Measurements from ENCODE around the gene HDDC3. TPM values are rescaled to one million over a fixed set of nuclear protein-coding genes. Genes with fewer than 3 reads are reported as not detected.
A peak's percentile ranks its signal among the peaks of the same experiment; 100 is the strongest.
"Not testable (repeated sequence)": the region's sequence is repeated elsewhere in the genome, so short reads cannot be mapped to it uniquely, and the experiment has no call there.

Gene HDDC3
- total and polyA plus RNA-seq, 5 experiments from 2014 or later, result 30.1 to 47.6 (median 34.1) TPM

DNA sequence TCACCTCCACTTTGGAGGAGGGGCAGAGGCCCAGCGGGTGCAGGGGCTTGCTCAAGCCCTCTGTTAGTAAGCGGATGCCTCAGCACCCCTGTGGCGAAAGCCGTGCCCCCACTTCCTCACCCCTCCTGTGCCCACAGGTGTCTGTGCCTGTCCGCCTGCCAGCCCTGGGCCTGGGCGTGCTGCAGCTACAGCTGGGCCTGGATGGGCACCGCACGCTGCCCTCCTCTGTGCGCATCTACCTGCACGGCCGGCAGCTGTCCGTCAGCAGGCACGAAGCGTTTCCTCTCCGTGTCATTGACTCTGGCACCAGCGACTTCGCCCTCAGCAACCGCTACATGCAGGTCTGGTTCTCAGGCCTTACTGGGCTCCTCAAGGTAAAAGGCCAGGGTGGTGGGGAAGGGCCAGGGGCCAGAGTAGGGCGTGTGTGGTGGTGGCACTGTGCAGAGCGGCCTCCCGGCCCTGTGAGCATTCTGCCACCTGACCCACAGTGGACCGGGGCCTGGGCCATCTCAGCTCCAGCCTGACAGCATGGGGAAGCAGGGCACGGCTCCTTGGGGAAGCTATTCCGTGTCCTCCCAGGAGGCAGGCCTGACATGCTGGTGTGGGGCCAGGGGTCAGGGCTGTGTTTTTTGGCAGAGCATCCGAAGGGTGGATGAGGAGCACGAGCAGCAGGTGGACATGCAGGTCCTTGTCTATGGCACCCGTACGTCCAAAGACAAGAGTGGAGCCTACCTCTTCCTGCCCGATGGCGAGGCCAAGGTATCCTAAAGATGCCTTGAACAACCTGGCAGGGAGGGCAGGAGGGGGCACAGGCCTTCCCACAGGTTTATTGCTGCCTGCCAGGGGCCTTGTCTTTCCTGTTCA lies 20.2 kb downstream of the HDDC3 start:
- Mint-ChIP-seq H3K4me1 (peaks cover 0 to 8% (median under 1%) of the 10 kb centered on the region in 4 donors), H3K4me3 (no peak overlapping the region), H3K27ac (no peak overlapping the region), H3K36me3 (peaks cover 0 to 92% (median 18%) of the 10 kb centered on the region in 3 donors), H3K9me3 (no peaks in the 10 kb centered on the region), H3K27me3 (no peaks in the 10 kb centered on the region)
- ATAC-seq, result no peak
- peak in 1 of 10 donors; percentile 46 for DNase-seq
- POLR2A ChIA-PET, result interaction anchor here (1.7 kb wide), 1 partner anchor 9 kb away, joined by 8 read pairs; the partner anchor contains the start of gene MAN2A2

DNA sequence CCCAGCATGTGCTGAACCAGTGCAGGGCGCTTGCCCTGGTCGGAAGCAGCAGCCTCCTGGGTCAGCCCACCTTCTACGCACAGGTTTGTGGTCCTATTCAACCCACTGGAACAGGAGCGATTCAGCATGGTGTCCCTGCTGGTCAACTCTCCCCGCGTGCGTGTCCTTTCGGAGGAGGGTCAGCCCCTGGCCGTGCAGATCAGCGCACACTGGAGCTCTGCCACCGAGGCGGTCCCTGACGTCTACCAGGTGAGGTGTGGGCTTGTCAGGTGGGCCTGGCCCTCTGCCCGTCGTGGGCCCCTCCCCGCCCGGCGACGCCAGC lies 21.1 kb downstream of the HDDC3 start:
- POLR2A ChIA-PET, result interaction anchor here (1.0 kb wide), 1 partner anchor 9 kb away, joined by 5 read pairs; no protein-coding TSS in a partner anchor
- peaks cover 0 to 92% (median 18%) of the 10 kb centered on the region in 3 donors for H3K36me3 Mint-ChIP-seq
- no peak for ATAC-seq

DNA sequence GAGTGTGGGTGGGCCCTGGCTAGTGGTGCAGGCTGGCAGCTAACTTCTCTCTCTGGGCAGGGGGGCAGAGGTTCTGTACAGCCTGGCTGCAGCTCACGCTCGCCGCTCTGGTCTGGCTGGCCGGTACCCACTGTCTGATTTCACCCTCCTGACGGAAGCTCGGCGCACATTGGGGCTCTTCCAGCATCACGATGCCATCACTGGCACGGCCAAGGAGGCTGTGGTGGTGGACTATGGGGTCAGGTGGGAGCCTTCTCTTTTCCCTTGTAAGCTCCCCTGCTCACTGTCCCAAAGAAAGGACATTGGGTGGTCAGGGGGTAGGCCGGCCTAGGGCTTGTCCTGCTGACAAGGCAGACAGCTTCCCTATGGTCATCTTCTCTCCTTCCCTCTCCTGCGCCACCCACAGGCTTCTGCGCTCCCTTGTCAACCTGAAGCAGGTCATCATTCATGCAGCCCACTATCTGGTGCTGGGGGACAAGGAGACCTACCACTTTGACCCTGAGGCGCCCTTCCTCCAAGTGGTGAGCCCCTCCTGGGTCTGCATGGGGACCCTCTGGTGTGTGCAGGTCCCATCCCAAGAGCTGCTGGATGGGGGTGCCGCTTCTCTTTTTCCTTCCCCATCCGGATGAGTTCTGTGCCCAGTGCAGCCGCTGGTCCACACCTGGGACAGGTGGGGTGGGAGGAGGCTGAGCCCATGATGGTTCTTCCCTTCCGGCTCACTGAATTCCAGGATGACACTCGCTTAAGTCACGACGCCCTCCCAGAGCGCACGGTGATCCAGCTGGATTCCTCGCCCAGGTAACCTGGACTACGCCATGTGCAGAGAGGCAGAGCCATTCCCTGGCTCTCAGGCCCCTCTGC lies 21.7 kb downstream of the HDDC3 start:
- POLR2A ChIA-PET, result interaction anchor here (0.7 to 1.0 kb wide), 3 partner anchors 10 to 232 kb away, joined by 3 to 5 read pairs (median 3); no protein-coding TSS in a partner anchor
- Mint-ChIP-seq H3K4me3 (no peak overlapping the region), H3K27me3 (no peaks in the 10 kb centered on the region), H3K36me3 (peaks cover 0 to 94% (median 23%) of the 10 kb centered on the region in 3 donors), H3K27ac (no peak overlapping the region), H3K4me1 (peaks cover 3 to 6% (median 4%) of the 10 kb centered on the region in 4 donors), H3K9me3 (no peaks in the 10 kb centered on the region)
- ATAC-seq (no peak), DNase-seq (peak in 1 of 10 donors; percentile 50)

More for the DNA sequence above, 21.1 kb downstream of the HDDC3 start:
- H3K4me3 Mint-ChIP-seq, result no peak overlapping the region
- DNase-seq, result peak in 1 of 10 donors; percentile 51
- H3K9me3 Mint-ChIP-seq, result no peaks in the 10 kb centered on the region
- peaks cover 0 to 8% (median under 1%) of the 10 kb centered on the region in 4 donors for H3K4me1 Mint-ChIP-seq
- H3K27ac Mint-ChIP-seq, result no peak overlapping the region
- no peaks in the 10 kb centered on the region for H3K27me3 Mint-ChIP-seq

DNA sequence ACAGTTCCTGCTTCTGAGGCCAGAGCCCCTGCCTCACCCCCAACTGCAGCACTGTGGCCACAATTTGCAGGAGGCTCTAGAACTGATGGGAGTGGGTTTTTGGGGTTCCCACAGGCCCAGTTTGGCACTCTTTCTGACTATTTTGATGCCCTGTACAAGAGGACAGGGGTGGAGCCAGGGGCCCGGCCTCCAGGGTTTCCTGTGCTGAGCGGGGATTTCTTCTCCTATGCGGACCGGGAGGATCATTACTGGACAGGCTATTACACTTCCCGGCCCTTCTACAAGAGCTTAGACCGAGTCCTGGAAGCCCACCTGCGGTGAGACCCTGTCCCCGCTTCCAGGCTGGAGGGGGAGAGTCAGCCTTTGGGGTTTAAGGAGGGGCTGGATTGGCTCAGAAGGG lies 22.4 kb downstream of the HDDC3 start:
- H3K27me3 Mint-ChIP-seq, result no peaks in the 10 kb centered on the region

DNA sequence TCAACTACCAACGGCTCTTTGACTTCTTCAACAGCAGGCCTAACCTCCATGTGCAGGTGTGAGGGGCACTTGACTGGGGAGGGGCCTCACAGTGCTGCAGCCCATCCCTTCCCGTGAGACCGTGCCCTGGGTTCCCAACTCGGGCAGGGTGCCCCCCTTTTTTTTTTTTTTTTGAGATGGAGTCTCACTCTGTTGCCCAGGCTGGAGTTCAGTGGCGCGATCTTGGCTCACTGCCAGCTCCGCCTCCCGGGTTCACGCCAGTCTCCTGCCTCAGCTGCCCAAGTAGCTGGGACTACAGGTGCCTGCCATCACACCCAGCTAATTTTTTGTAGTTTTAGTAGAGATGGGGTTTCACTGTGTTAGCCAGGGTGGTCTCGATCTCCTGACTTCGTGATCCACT lies 22.9 kb downstream of the HDDC3 start:
- H3K27me3 Mint-ChIP-seq, H3K9me3 Mint-ChIP-seq, H3K4me3 Mint-ChIP-seq, POLR2A ChIA-PET, ATAC-seq, H3K27ac Mint-ChIP-seq: not testable (repeated sequence)
- Mint-ChIP-seq H3K4me1 (peaks cover 8 to 15% (median 9%) of the 10 kb centered on the region in 4 donors), H3K36me3 (peaks cover 0 to 90% (median 28%) of the 10 kb centered on the region in 3 donors)
- peak in 1 of 10 donors; percentile 19 for DNase-seq

More for the DNA sequence above, 22.4 kb downstream of the HDDC3 start:
- H3K36me3 Mint-ChIP-seq, result peaks cover 0 to 94% (median 28%) of the 10 kb centered on the region in 3 donors
- POLR2A ChIA-PET, result interaction anchor here (0.7 to 1.0 kb wide), 2 partner anchors 44 to 231 kb away, joined by 3 read pairs; no protein-coding TSS in a partner anchor
- H3K27ac Mint-ChIP-seq, result no peak overlapping the region
- no peak overlapping the region for H3K4me3 Mint-ChIP-seq
- no peaks in the 10 kb centered on the region for H3K9me3 Mint-ChIP-seq
- H3K4me1 Mint-ChIP-seq, result peaks cover 7 to 10% (median 8%) of the 10 kb centered on the region in 4 donors
- DNase-seq (peak in 1 of 10 donors; percentile 54), ATAC-seq (no peak)

DNA sequence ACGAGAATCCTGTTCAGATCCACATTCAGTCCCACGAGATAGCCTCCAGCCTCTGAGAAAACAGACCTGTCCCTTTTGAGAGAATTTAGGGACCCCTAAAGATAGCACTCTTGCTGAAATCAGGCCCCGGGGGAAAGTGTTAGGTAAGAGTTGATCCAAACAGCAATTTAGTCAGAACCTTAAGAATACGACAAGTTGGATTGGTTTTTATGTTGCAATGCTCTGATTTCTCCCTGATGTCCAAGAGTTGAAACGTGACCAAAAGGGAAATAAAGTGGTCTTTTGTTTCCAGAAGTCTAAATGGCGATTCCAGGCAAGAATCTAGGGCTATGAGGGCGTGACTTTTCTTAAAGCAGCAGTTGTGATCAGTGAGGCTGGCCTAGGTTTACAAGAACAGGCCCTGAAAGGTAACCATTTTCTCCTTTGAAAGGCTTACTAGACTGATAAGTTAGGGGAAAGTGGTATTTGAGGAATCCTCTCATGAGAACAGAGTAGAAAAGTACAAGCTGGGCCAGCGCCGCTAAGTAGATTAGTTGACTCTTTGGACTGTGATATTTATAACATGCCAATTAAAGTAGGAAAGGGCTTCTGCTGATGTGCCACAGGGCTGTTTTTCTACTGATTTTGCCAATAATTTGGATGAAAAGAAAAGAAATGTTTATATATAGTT lies 24.4 kb downstream of the HDDC3 start:
- peaks cover 0 to 76% (median 22%) of the 10 kb centered on the region in 3 donors for H3K36me3 Mint-ChIP-seq
- POLR2A ChIA-PET, result no interaction called here
- ATAC-seq, result no peak
- H3K4me3 Mint-ChIP-seq, result no peak overlapping the region
- no peaks in the 10 kb centered on the region for H3K9me3 Mint-ChIP-seq
- no peaks in the 10 kb centered on the region for H3K27me3 Mint-ChIP-seq
- peaks cover 12 to 24% (median 15%) of the 10 kb centered on the region in 4 donors for H3K4me1 Mint-ChIP-seq
- no peak overlapping the region for H3K27ac Mint-ChIP-seq
- no peak for DNase-seq

DNA sequence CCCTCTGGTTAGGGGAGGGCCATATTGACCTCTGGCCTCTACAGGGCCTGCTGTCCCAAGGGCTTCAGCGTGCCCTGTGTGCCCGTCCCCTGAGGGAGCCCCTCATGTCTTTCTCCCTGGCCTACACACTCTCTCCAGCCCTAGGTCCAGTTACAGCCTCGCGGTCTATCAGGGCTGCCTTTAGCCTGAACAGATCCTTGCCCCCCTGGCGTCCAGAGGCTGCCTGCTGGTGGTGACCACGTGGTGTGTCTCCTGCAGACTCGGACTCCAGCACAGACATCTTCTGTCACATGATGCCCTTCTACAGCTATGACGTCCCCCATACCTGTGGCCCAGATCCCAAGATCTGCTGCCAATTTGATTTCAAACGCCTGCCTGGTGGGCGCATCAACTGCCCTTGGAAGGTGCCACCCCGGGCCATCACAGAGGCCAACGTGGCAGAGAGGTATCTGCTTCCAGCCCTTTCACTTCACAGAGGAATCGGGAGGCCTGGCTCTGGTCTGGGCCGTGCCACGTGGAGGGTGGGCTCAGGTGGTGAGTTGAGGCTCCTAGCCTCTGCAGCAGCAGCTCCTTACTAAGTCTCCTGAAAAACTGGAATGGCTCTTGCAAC lies 25.2 kb downstream of the HDDC3 start:
- Mint-ChIP-seq H3K4me1 (peaks cover 12 to 24% (median 15%) of the 10 kb centered on the region in 4 donors), H3K27ac (no peak overlapping the region), H3K36me3 (peaks cover 0 to 69% (median 19%) of the 10 kb centered on the region in 3 donors), H3K9me3 (no peaks in the 10 kb centered on the region), H3K27me3 (no peaks in the 10 kb centered on the region), H3K4me3 (no peak overlapping the region)
- POLR2A ChIA-PET, result interaction anchor here (10.7 kb wide), 1 partner anchor 27 kb away, joined by 237 read pairs; the partner anchor contains the start of genes HDDC3 and UNC45A
- ATAC-seq (no peak), DNase-seq (peak in 1 of 10 donors; percentile 51)

DNA sequence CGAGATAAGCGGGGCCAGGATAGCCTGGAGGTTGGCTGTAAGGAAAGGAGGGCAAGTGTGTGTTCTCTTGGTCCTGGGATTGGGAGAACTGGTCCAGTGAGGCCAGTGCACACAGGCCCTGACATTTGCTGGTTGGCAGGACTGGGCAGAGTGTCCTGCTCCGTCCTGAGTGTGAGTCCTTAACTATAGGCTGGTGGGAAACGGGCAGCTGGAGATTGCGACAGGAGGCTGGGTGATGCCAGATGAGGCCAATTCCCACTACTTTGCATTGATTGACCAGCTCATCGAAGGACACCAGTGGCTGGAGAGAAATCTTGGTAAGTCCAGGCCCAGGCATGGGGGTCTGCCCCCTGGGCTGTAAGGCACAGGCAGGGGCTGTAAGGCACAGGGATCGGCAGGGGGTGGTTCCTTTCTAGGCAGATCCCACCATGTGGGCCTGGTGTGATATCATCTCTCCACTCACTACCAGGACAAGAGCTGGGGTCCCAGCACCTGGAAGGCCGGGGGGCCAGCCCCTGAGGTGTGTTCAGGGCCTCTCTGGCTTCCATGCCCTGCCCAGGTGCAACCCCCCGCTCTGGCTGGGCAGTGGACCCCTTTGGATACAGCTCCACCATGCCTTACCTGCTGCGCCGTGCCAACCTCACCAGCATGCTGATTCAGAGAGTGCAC lies 26.0 kb downstream of the HDDC3 start:
- ATAC-seq (no peak), DNase-seq (peak in 1 of 10 donors; percentile 40)
- Mint-ChIP-seq H3K4me1 (peaks cover 15 to 31% (median 24%) of the 10 kb centered on the region in 4 donors), H3K4me3 (peak overlapping the region in 2 of 10 donors; percentile 11 to 26), H3K9me3 (no peaks in the 10 kb centered on the region), H3K36me3 (peaks cover 0 to 62% (median 19%) of the 10 kb centered on the region in 3 donors), H3K27ac (no peak overlapping the region), H3K27me3 (no peaks in the 10 kb centered on the region)
- POLR2A ChIA-PET, result interaction anchor here (1.5 to 10.7 kb wide), 2 partner anchors 13 to 28 kb away, joined by 4 to 237 read pairs; partner anchors contain the start of genes HDDC3 and UNC45A

DNA sequence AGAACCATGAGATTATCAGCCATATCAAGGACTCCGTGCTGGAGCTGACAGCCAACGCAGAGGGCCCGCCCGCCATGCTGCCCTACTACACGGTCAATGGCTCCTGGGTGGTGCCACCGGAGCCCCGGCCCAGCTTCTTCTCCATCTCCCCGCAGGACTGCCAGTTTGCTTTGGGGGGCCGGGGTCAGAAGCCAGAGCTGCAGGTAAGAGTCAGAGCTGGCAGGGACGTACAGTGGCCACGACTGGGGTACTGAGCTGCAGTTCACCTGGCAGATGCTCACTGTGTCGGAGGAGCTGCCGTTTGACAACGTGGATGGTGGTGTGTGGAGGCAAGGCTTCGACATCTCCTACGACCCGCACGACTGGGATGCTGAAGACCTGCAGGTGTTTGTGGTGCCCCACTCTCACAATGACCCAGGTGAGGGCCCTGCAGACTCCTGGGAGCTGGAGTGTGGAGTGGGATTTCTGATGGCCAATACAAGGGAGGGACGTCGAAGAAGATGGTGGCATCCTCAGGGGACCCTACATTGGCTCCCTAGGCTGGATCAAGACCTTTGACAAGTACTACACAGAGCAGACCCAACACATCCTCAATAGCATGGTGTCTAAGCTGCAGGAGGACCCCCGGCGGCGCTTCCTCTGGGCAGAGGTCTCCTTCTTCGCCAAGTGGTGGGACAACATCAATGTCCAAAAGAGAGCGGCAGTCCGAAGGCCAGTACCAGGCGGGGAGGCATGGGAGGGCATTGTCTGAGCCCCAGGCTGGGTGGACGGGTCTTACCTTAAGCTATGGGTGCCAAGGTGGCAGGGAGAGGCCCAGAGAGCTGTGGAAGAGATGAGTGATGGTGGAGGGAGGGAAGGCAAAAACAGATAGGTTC lies 26.8 kb downstream of the HDDC3 start:
- DNase-seq, result peak in 1 of 10 donors; percentile 58
- Mint-ChIP-seq H3K4me1 (peaks cover 17 to 33% (median 26%) of the 10 kb centered on the region in 4 donors), H3K4me3 (peak overlapping the region in 3 of 10 donors; percentile 11 to 62 (median 12)), H3K27me3 (no peaks in the 10 kb centered on the region), H3K27ac (peak overlapping the region in 3 of 10 donors; percentile 19 to 69 (median 38)), H3K36me3 (peaks cover 0 to 55% (median 19%) of the 10 kb centered on the region in 3 donors), H3K9me3 (no peaks in the 10 kb centered on the region)
- ATAC-seq, result no peak
- POLR2A ChIA-PET, result interaction anchor here (1.1 to 10.7 kb wide), 3 partner anchors 8 to 28 kb away, joined by 3 to 237 read pairs (median 4); partner anchors contain the start of genes HDDC3 and UNC45A

DNA sequence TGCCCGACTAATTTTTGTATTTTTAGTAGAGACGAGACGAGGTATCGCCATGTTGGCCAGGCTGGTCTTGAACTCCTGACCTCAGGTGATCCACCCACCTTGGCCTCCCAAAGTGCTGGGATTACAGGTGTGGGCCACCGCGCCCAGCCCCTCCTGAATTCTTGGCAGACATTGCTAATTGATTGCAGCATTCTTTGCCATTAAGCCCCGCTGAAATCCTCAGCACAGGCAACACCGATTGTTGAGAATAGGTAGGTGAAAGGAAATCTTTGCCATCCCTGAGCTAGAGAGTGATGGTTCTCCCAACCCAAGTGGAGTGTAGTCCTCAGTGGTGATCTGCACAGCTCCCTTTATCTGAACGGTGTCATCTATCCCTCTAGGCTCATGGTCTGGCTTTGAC lies 27.6 kb downstream of the HDDC3 start:
- Mint-ChIP-seq H3K4me3 (peak overlapping the region in 5 of 10 donors; percentile 19 to 52 (median 39)), H3K27me3 (no peaks in the 10 kb centered on the region), H3K4me1 (peaks cover 19 to 33% (median 26%) of the 10 kb centered on the region in 4 donors), H3K9me3 (no peaks in the 10 kb centered on the region), H3K36me3 (peaks cover 0 to 47% (median 19%) of the 10 kb centered on the region in 3 donors), H3K27ac (peak overlapping the region in 2 of 10 donors; percentile 19 to 29)
- ATAC-seq (no peak), DNase-seq (peak in 1 of 10 donors; percentile 37)
- POLR2A ChIA-PET, result interaction anchor here (1.0 to 10.7 kb wide), 5 partner anchors 9 to 29 kb away, joined by 3 to 237 read pairs (median 4); partner anchors contain the start of genes HDDC3 and UNC45A

Data from naive thymus-derived CD8-positive, alpha-beta T cell (primary cell).